ENCODE data around the gene CTNNBL1. TPM values are rescaled to one million over a fixed set of nuclear protein-coding genes. Genes with fewer than 3 reads are reported as not detected.

The CTNNBL1 gene
- total RNA-seq, 1 experiment from 2014 or later, result 64.4 TPM

GRCh38 chr20:37773291-37773826 is 79.5 kb downstream of the CTNNBL1 start:
- ChIA-PET CTCF (interaction anchor here (1.1 to 1.2 kb wide), 2 partner anchors 15 to 209 kb away, joined by 6 to 7 read pairs; no protein-coding TSS in a partner anchor), POLR2A (no interaction called here)
- Mint-ChIP-seq H3K36me3 (no peaks in the 10 kb centered on the region), H3K9me3 (no peaks in the 10 kb centered on the region), H3K4me3 (no peak overlapping the region), H3K27ac (no peak overlapping the region), H3K4me1 (peaks cover 6% of the 10 kb centered on the region), H3K27me3 (ENCODE audit: low read depth) (no peaks in the 10 kb centered on the region)
- no peak for DNase-seq (ENCODE audit: low spot score)
- ATAC-seq, result no peak
- no peak for TF ChIP-seq MAX (CRISPR knock-in tag; IDR thresholded peaks at IDR 0.05)
- TF ChIP-seq EMX1 (CRISPR knock-in tag; IDR thresholded peaks at IDR 0.05), result no peak
- TF ChIP-seq ZNF263 (CRISPR knock-in tag; IDR thresholded peaks at IDR 0.05; ENCODE audit: low read depth), result no peak
- TF ChIP-seq IRF1 (CRISPR knock-in tag; IDR thresholded peaks at IDR 0.05), result no peak

- TF ChIP-seq MXD4 (CRISPR knock-in tag; IDR thresholded peaks at IDR 0.05; ENCODE audit: borderline replicate concordance), result no peak
- ATAC-seq, result no peak
- H3K4me3 Mint-ChIP-seq, result no peak overlapping the region
- H3K36me3 Mint-ChIP-seq, result no peaks in the 10 kb centered on the region
- peaks cover 6% of the 10 kb centered on the region for H3K4me1 Mint-ChIP-seq
- H3K9me3 Mint-ChIP-seq, result no peaks in the 10 kb centered on the region
- no peak overlapping the region for H3K27ac Mint-ChIP-seq
- no peak for DNase-seq (ENCODE audit: low spot score)
- CTCF ChIA-PET, result interaction anchor here (1.0 to 1.2 kb wide), 3 partner anchors 12 to 210 kb away, joined by 3 to 7 read pairs (median 6); no protein-coding TSS in a partner anchor
- H3K27me3 Mint-ChIP-seq (ENCODE audit: low read depth), result no peaks in the 10 kb centered on the region
- POLR2A ChIA-PET, result no interaction called here
Measured at GRCh38 chr20:37774156-37774555, 80.3 kb downstream of the CTNNBL1 start.

GRCh38 chr20:37775200-37775599 is 81.4 kb downstream of the CTNNBL1 start:
- POLR2A ChIA-PET, result no interaction called here
- TF ChIP-seq MXD4 (CRISPR knock-in tag; IDR thresholded peaks at IDR 0.05; ENCODE audit: borderline replicate concordance), result no peak
- no peak for TF ChIP-seq ZNF317 (CRISPR knock-in tag; IDR thresholded peaks at IDR 0.05; ENCODE audit: borderline replicate concordance, low read depth)
- no peak for TF ChIP-seq RORB (CRISPR knock-in tag; IDR thresholded peaks at IDR 0.05)
- no peak for TF ChIP-seq FOXP4 (CRISPR knock-in tag; IDR thresholded peaks at IDR 0.05)
- no peak for TF ChIP-seq E2F1 (CRISPR knock-in tag; IDR thresholded peaks at IDR 0.05)
- TF ChIP-seq NFE2L1 (CRISPR knock-in tag; IDR thresholded peaks at IDR 0.05), result no peak
- no peak for TF ChIP-seq ZNF263 (CRISPR knock-in tag; IDR thresholded peaks at IDR 0.05; ENCODE audit: low read depth)
- TF ChIP-seq FOXJ3 (CRISPR knock-in tag; IDR thresholded peaks at IDR 0.05; ENCODE audit: borderline replicate concordance), result no peak
- TF ChIP-seq USF2 (CRISPR knock-in tag; IDR thresholded peaks at IDR 0.05), result no peak
- TF ChIP-seq AR (CRISPR knock-in tag; IDR thresholded peaks at IDR 0.05), result no peak
- no peak for TF ChIP-seq E2F4 (CRISPR knock-in tag; IDR thresholded peaks at IDR 0.05; ENCODE audit: borderline replicate concordance, low read depth)
- TF ChIP-seq PREB (CRISPR knock-in tag; IDR thresholded peaks at IDR 0.05; ENCODE audit: borderline replicate concordance), result no peak
- TF ChIP-seq HMGA2 (CRISPR knock-in tag; IDR thresholded peaks at IDR 0.05), result no peak
- Mint-ChIP-seq H3K36me3 (no peaks in the 10 kb centered on the region), H3K4me1 (peaks cover under 1% of the 10 kb centered on the region), H3K4me3 (no peak overlapping the region), H3K27ac (no peak overlapping the region), H3K9me3 (no peaks in the 10 kb centered on the region), H3K27me3 (ENCODE audit: low read depth) (no peaks in the 10 kb centered on the region)
- DNase-seq (ENCODE audit: low spot score) (no peak), ATAC-seq (no peak)
- CTCF ChIA-PET, result interaction anchor here (1.0 kb wide), 1 partner anchor 11 kb away, joined by 3 read pairs; no protein-coding TSS in a partner anchor
